GM12874 (cell line): ENCODE data around the gene EXOC6.

Source experiments
- TF ChIP-seq, protein P1 (sequence below): IDR thresholded peaks from 2 replicates; pipeline ENCODE4 v1.5.1; 2011; ENCODE audit warnings: low read depth, mild to moderate bottlenecking, control low read depth, low read length, moderate library complexity; ENCODE audit not compliant: insufficient read depth

The EXOC6 gene

DNA sequence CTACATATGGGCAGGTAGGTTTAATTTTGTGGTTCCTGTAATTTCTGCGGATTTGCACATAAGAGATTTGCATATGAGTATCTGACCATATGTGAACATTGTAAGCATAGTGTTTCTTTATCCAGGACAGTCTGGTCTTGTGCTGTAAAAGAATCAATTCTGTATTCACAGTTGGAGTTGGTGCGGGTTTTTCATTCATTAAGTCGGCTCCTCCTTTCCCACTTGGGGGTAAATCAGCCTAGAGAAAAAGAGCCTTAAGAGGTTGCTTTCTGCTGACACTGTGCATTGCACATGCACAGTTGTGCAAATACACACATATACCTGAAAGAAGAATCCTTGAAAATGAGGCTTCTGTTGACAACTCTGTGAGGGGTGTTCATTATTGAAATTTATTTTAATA, 206.2 kb downstream of the EXOC6 start:
- TF ChIP-seq, protein P1, sequence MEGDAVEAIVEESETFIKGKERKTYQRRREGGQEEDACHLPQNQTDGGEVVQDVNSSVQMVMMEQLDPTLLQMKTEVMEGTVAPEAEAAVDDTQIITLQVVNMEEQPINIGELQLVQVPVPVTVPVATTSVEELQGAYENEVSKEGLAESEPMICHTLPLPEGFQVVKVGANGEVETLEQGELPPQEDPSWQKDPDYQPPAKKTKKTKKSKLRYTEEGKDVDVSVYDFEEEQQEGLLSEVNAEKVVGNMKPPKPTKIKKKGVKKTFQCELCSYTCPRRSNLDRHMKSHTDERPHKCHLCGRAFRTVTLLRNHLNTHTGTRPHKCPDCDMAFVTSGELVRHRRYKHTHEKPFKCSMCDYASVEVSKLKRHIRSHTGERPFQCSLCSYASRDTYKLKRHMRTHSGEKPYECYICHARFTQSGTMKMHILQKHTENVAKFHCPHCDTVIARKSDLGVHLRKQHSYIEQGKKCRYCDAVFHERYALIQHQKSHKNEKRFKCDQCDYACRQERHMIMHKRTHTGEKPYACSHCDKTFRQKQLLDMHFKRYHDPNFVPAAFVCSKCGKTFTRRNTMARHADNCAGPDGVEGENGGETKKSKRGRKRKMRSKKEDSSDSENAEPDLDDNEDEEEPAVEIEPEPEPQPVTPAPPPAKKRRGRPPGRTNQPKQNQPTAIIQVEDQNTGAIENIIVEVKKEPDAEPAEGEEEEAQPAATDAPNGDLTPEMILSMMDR: no peak

DNA sequence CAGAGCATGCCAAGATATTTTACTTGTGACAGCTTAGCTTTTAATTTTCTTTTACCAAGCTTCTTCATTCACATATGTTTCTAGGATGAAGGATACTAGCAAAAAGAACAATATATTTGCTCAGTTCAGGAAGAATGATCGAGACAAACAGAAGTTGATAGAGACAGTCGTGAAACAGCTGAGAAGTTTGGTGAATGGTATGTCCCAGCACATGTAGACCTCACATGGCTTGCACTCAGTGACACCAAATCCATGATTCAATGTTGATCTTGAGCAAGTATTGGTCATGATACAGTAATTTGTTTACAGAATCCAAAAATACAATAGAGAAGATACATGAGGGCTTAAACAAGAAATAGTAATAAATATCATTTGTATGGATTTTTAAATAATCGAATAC, 209.8 kb downstream of the EXOC6 start:
- TF ChIP-seq, protein P1: no peak

DNA sequence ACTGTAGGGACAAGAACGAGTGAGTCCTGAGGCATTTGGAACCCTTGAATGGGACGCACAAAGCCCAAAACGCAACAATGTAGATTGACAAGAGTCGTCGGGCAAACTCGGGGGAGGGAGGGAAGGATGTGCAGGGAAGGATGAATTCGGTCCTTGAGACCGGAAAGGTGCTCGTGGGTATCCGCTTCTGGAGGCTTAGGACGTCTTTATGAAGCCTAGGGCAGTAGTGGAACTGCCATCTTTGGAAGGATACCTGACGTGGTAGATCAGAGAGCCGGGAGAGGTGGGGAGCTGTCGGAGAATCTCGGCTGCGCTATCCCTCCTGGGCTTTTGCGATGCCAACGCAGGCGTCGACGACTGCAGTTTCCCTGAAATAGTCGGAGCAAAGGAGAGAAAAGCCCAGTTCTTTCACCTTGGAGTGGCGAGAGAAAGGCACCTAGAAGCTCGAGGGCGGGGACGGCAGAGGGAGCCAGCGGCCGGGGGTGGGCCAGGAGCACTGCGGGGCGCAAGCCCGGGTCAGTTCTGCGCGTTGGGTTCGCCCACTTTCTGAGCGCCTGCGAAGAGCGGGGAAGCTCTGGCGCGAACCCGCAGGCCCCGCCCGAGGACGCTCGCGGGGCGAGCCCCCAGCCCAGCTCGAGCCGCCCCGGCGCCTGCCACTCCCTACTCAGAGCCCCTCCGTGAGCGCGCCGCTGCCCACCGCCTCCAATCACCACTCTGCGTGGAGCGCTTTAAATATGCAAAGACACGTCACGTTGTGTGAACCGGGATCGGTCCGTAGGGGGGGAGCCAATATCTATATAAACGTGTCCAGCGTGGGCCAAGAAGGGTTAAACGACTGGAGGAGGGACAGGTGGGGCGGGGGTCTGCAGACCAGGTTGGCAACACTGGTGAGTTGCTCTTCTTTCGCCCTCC, 211.9 kb downstream of the EXOC6 start, which contains the start of gene CYP26C1:
CYP26C1 (plus strand) TSS at position 824 of the 912 bp plus-strand sequence. CDS start 466 bp downstream, outside the sequence.
- TF ChIP-seq, protein P1: no peak

- TF ChIP-seq, protein P1: no peak
These were observed 212.7 kb downstream of the EXOC6 start for GRCh38 chr10:93060887-93061593.

GRCh38 chr10:93061594-93062513, 213.5 kb downstream of the EXOC6 start:
- TF ChIP-seq, protein P1: no peak

- TF ChIP-seq, protein P1: peak; percentile 90
These were observed 214.3 kb downstream of the EXOC6 start for GRCh38 chr10:93062514-93063143.
